Measurements from ENCODE around the gene POU2F2. TPM values are rescaled to one million over a fixed set of nuclear protein-coding genes. Genes with fewer than 3 reads are reported as not detected.

Gene POU2F2
- total and polyA plus RNA-seq, 2 experiments from 2014 or later, result 2.3 to 4.6 TPM

GRCh38 chr19:42045575-42045974, 86.7 kb downstream of the POU2F2 start:
- no peak for DNase-seq (ENCODE audit: low spot score)
- no peak overlapping the region for H3K27ac Mint-ChIP-seq
- H2AFZ ChIP-seq, result no peak overlapping the region
- no peak overlapping the region for H3K27ac ChIP-seq (ENCODE audit: low read depth)
- no peaks in the 10 kb centered on the region for H3K27me3 Mint-ChIP-seq (ENCODE audit: insufficient read depth, low read depth, poor library complexity)
- TF ChIP-seq POLR2AphosphoS5 (IDR thresholded peaks at IDR 0.05; ENCODE audit: low read depth) (no peak), STAT1 (IDR thresholded peaks at IDR 0.05; ENCODE audit: unreplicated experiment) (no peak), ZNF462 (CRISPR knock-in tag; IDR thresholded peaks at IDR 0.05) (no peak), ZNF331 (CRISPR knock-in tag; IDR thresholded peaks at IDR 0.05; ENCODE audit: low read depth) (no peak), ZNF114 (CRISPR knock-in tag; IDR thresholded peaks at IDR 0.05) (no peak), ETS1 (IDR thresholded peaks at IDR 0.05) (no peak), EZH2 (IDR thresholded peaks at IDR 0.05; ENCODE audit: low read depth, unreplicated experiment) (no peak), NANOG (IDR thresholded peaks at IDR 0.05; ENCODE audit: borderline replicate concordance) (no peak), JUNB (IDR thresholded peaks at IDR 0.05; ENCODE audit: unreplicated experiment) (no peak), EZH2phosphoT487 (IDR thresholded peaks at IDR 0.05; ENCODE audit: unreplicated experiment) (no peak)
- TF ChIP-seq, protein P1, sequence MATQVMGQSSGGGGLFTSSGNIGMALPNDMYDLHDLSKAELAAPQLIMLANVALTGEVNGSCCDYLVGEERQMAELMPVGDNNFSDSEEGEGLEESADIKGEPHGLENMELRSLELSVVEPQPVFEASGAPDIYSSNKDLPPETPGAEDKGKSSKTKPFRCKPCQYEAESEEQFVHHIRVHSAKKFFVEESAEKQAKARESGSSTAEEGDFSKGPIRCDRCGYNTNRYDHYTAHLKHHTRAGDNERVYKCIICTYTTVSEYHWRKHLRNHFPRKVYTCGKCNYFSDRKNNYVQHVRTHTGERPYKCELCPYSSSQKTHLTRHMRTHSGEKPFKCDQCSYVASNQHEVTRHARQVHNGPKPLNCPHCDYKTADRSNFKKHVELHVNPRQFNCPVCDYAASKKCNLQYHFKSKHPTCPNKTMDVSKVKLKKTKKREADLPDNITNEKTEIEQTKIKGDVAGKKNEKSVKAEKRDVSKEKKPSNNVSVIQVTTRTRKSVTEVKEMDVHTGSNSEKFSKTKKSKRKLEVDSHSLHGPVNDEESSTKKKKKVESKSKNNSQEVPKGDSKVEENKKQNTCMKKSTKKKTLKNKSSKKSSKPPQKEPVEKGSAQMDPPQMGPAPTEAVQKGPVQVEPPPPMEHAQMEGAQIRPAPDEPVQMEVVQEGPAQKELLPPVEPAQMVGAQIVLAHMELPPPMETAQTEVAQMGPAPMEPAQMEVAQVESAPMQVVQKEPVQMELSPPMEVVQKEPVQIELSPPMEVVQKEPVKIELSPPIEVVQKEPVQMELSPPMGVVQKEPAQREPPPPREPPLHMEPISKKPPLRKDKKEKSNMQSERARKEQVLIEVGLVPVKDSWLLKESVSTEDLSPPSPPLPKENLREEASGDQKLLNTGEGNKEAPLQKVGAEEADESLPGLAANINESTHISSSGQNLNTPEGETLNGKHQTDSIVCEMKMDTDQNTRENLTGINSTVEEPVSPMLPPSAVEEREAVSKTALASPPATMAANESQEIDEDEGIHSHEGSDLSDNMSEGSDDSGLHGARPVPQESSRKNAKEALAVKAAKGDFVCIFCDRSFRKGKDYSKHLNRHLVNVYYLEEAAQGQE (IDR thresholded peaks at IDR 0.05; ENCODE audit: unreplicated experiment), result no peak
- H3K4me1 Mint-ChIP-seq, result no peaks in the 10 kb centered on the region
- no peaks in the 10 kb centered on the region; the same call in 1 of the 2 replicates for H4K20me1 ChIP-seq (replicated peaks; ENCODE audit: insufficient read depth)
- H3K36me3 Mint-ChIP-seq (ENCODE audit: low read depth), result peaks cover 59% of the 10 kb centered on the region
- no peaks in the 10 kb centered on the region for H3K27me3 ChIP-seq (ENCODE audit: insufficient read depth)
- no peak for ATAC-seq
- no peak overlapping the region for H3K4me3 Mint-ChIP-seq
- peaks cover 20% of the 10 kb centered on the region for H3K36me3 ChIP-seq (ENCODE audit: insufficient read depth)
- no peaks in the 10 kb centered on the region for H3K9me2 ChIP-seq (ENCODE audit: insufficient read depth)
- no peak overlapping the region for H3K4me2 ChIP-seq
- H3F3A ChIP-seq (replicated peaks; ENCODE audit: low read depth), result 0 out of 2 replicates have a peak, but pooled peaks cover 2% of the 10 kb centered on the region
- no peaks in the 10 kb centered on the region for H3K9me3 Mint-ChIP-seq
- no peaks in the 10 kb centered on the region for H3K4me1 ChIP-seq (ENCODE audit: insufficient read depth)
- H3K4me3 ChIP-seq, result no peak overlapping the region
- no peaks in the 10 kb centered on the region for H3K79me2 ChIP-seq (replicated peaks; ENCODE audit: insufficient read depth)

All from GM23338 (cell line).